ENCODE data around the gene ECE1.
A peak's percentile ranks its signal among the peaks of the same experiment; 100 is the strongest.

ECE1 gene

DNA sequence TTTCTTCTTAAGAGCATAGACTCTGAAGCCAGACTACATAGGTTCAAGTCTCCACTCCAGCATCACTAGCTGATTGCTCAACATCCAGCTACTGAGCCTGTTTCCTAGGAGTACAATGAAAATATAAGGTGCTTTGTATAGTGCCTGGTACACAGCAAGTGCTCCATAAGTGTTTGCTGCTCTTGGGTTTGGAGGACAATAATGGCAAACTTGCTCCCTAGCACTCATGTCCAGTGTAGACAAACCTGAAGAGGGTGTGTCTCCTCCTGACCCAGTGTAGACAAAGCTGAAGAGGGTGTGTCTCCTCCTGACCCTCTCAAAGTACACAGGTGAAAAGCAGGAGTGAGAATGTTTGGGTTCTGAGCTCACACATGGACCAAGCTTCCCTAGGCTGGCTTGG is 10.5 kb upstream of the ECE1 start:
- TF ChIP-seq EZH2phosphoT487 (conservative IDR thresholded peaks at IDR 0.05; ENCODE audit: low read length), result no peak
- TF ChIP-seq, protein P1, sequence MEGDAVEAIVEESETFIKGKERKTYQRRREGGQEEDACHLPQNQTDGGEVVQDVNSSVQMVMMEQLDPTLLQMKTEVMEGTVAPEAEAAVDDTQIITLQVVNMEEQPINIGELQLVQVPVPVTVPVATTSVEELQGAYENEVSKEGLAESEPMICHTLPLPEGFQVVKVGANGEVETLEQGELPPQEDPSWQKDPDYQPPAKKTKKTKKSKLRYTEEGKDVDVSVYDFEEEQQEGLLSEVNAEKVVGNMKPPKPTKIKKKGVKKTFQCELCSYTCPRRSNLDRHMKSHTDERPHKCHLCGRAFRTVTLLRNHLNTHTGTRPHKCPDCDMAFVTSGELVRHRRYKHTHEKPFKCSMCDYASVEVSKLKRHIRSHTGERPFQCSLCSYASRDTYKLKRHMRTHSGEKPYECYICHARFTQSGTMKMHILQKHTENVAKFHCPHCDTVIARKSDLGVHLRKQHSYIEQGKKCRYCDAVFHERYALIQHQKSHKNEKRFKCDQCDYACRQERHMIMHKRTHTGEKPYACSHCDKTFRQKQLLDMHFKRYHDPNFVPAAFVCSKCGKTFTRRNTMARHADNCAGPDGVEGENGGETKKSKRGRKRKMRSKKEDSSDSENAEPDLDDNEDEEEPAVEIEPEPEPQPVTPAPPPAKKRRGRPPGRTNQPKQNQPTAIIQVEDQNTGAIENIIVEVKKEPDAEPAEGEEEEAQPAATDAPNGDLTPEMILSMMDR (IDR thresholded peaks at IDR 0.05; ENCODE audit: insufficient read depth, low read length, poor library complexity, severe bottlenecking), result no peak
- Histone ChIP-seq H3K36me3 (ENCODE audit: low read length) (no peaks in the 10 kb centered on the region), H3K27ac (ENCODE audit: low read depth, low read length) (no peak overlapping the region), H3K27me3 (ENCODE audit: low read length) (no peaks in the 10 kb centered on the region), H3F3A (ENCODE audit: insufficient read depth) (peaks cover 10% of the 10 kb centered on the region), H3K9ac (ENCODE audit: low read length) (no peak overlapping the region), H3K9me3 (ENCODE audit: insufficient read depth, low read length) (no peaks in the 10 kb centered on the region), H2AFZ (ENCODE audit: low read depth, low read length, severe bottlenecking) (no peak overlapping the region), H3K4me2 (ENCODE audit: low read depth, low read length, poor library complexity, severe bottlenecking) (no peak overlapping the region), H3K9me2 (replicated peaks; ENCODE audit: insufficient read depth, low read length) (no peaks in the 10 kb centered on the region), H3K4me3 (ENCODE audit: insufficient read depth, low read length, poor library complexity, severe bottlenecking) (no peak overlapping the region), H4K20me1 (ENCODE audit: low read depth, low read length) (no peaks in the 10 kb centered on the region), H3K79me2 (ENCODE audit: insufficient read depth, low read length) (peaks cover 67% of the 10 kb centered on the region)

DNA sequence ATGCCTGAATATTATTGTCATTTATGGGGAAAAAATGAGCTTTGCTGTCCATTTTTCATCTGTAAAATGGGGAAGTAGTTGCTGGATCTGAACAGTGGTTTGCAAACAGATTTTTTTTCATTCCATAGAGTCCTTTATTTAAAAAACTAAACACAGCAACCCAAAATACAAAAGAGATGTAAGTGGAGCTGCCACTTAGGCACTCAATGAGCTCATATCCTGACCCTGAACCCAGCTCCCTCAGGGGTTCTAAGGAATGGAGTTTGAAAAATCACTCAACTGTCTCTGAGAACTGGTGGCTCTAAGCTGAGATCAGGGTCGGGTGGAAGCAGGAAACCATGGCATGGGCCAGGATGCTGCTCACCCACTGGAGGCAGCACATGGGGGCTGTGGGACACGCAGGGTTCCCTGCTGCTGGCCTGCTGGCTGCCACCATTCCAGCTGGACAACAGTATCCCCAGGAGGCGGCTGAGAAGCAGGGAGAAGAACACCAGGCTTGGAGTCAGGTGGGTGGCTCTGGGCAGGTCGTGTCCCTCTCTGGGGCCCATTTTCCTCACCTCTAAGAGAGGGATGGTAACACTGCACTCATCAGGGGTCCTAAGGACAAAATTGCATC is 9.6 kb upstream of the ECE1 start:
- H3K9me2 ChIP-seq (replicated peaks; ENCODE audit: insufficient read depth, low read length), result no peaks in the 10 kb centered on the region
- peak overlapping the region; percentile 40 for H3K27ac ChIP-seq (ENCODE audit: low read depth, low read length)
- H3F3A ChIP-seq (ENCODE audit: insufficient read depth), result peaks cover 19% of the 10 kb centered on the region
- H3K36me3 ChIP-seq (ENCODE audit: low read length), result no peaks in the 10 kb centered on the region
- H3K4me2 ChIP-seq (ENCODE audit: low read depth, low read length, poor library complexity, severe bottlenecking), result no peak overlapping the region
- H2AFZ ChIP-seq (ENCODE audit: low read depth, low read length, severe bottlenecking), result no peak overlapping the region
- H4K20me1 ChIP-seq (ENCODE audit: low read depth, low read length), result no peaks in the 10 kb centered on the region
- H3K9me3 ChIP-seq (ENCODE audit: insufficient read depth, low read length), result no peaks in the 10 kb centered on the region
- TF ChIP-seq EZH2phosphoT487 (conservative IDR thresholded peaks at IDR 0.05; ENCODE audit: low read length), result no peak
- TF ChIP-seq, protein P1 (IDR thresholded peaks at IDR 0.05; ENCODE audit: insufficient read depth, low read length, poor library complexity, severe bottlenecking), result no peak
- peaks cover 63% of the 10 kb centered on the region for H3K79me2 ChIP-seq (ENCODE audit: insufficient read depth, low read length)
- H3K27me3 ChIP-seq (ENCODE audit: low read length), result no peaks in the 10 kb centered on the region
- H3K4me3 ChIP-seq (ENCODE audit: insufficient read depth, low read length, poor library complexity, severe bottlenecking), result no peak overlapping the region
- H3K9ac ChIP-seq (ENCODE audit: low read length), result no peak overlapping the region

DNA sequence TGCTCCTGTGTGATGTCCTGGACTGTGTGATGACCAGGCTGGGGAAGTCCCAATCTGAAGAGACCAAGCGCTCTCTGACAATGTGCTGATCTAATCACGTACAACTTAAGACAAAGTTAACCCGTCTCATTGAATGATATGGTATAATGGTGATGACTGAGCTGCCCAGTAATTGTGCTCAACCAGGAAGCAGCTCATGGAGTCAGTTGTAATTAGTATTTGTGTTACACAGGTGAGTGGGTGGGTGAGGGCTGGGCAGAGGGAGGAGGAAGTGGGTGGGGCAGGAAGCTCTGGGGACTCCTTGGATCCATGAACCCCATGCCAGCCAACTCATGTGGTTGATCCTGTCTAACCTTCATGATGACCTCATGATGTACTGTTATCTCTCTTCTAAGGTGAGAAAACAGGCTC is 8.7 kb upstream of the ECE1 start:
- Histone ChIP-seq H3K36me3 (ENCODE audit: low read length) (no peaks in the 10 kb centered on the region), H3K79me2 (ENCODE audit: insufficient read depth, low read length) (peaks cover 56% of the 10 kb centered on the region), H3K4me3 (ENCODE audit: insufficient read depth, low read length, poor library complexity, severe bottlenecking) (no peak overlapping the region), H3K9me3 (ENCODE audit: insufficient read depth, low read length) (no peaks in the 10 kb centered on the region), H3K9ac (ENCODE audit: low read length) (no peak overlapping the region), H3K27me3 (ENCODE audit: low read length) (no peaks in the 10 kb centered on the region), H3K9me2 (replicated peaks; ENCODE audit: insufficient read depth, low read length) (no peaks in the 10 kb centered on the region), H2AFZ (ENCODE audit: low read depth, low read length, severe bottlenecking) (no peak overlapping the region), H3K4me2 (ENCODE audit: low read depth, low read length, poor library complexity, severe bottlenecking) (no peak overlapping the region), H3F3A (ENCODE audit: insufficient read depth) (peaks cover 27% of the 10 kb centered on the region), H4K20me1 (ENCODE audit: low read depth, low read length) (no peaks in the 10 kb centered on the region), H3K27ac (ENCODE audit: low read depth, low read length) (peak overlapping the region; percentile 40; the same call in 1 of the 2 replicates)
- TF ChIP-seq, protein P1 (IDR thresholded peaks at IDR 0.05; ENCODE audit: insufficient read depth, low read length, poor library complexity, severe bottlenecking), result no peak
- no peak for TF ChIP-seq EZH2phosphoT487 (conservative IDR thresholded peaks at IDR 0.05; ENCODE audit: low read length)

All from SU-DHL-6 (cell line).